PFSK-1 (cell line): ENCODE results near the gene RETREG2.

ENCODE experiments used
- REST ChIP-seq, 2 experiments: IDR thresholded peaks; 2 replicates each; pipeline versions ENCODE4 v1.6.1 to v1.8.0; 2011 to 2012; ENCODE audit warnings: low read depth in 2 of 2, low read length in 2 of 2, control low read depth in 1 of 2, inconsistent platforms in 1 of 2, mild to moderate bottlenecking in 1 of 2, moderate library complexity in 1 of 2; ENCODE audit not compliant: insufficient read depth in 1 of 2
- SIN3A ChIP-seq: IDR thresholded peaks from 2 replicates; pipeline ENCODE4 v1.6.1; 2012; ENCODE audit warnings: mild to moderate bottlenecking, low read length, moderate library complexity, borderline replicate concordance; ENCODE audit not compliant: insufficient read depth

GRCh38 chr2:219228911-219229304 lies 50.8 kb downstream of the RETREG2 start:
- TF ChIP-seq REST (IDR thresholded peaks at IDR 0.05; ENCODE audit: insufficient read depth in 1 of 2, low read depth in 2 of 2, low read length in 2 of 2), result no peak
- no peak for TF ChIP-seq SIN3A
